Pancreas (tissue), 10 donors: ENCODE measurements around the gene MC2R. TPM values are rescaled to one million over a fixed set of nuclear protein-coding genes. Genes with fewer than 3 reads are reported as not detected.

Source experiments
- ATAC-seq, 4 donors: fragments of 200-7000 bp; cut with Tn5 transposase; one replicate each; pipeline versions ENCODE4 v1.8.0 to v1.9.1; 2020; ENCODE audit warnings: mild to moderate bottlenecking in 4 of 4, moderate library complexity in 4 of 4
- DNase-seq, 6 donors: peaks; one replicate each; pipeline ENCODE4 v3.0.0-alpha.2; 2020
- FAIRE-seq: peaks from 2 replicates; lab custom pipeline; 2012; peaks lifted over from hg19 to GRCh38; lab: Jason Lieb, UNC
- H3K27ac ChIP-seq, 4 donors: fragments of 200-600 bp; sonication (generic); 1 replicate in 3 of 4; 2 replicates in 1 of 4; pipeline versions ENCODE4 v1.5.0 to v1.8.0; 2020
- H3K27me3 ChIP-seq, 4 donors: fragments of 200-600 bp; one replicate each; pipeline ENCODE4 v1.8.0; 2021
- H3K36me3 ChIP-seq, 3 donors: fragments of 200-600 bp; sonication (generic) in 1 of 3; one replicate each; pipeline versions ENCODE4 v1.5.0 to v1.8.0; 2020 to 2021
- H3K4me1 ChIP-seq, 3 donors: fragments of 200-600 bp; one replicate each; pipeline ENCODE4 v1.8.0; 2021
- H3K4me3 ChIP-seq, 4 donors: fragments of 200-600 bp; sonication (generic) in 2 of 4; one replicate each; pipeline versions ENCODE4 v1.5.0 to v1.8.0; 2020 to 2021
- H3K9me3 ChIP-seq, 4 donors: fragments of 200-600 bp; one replicate each; pipeline ENCODE4 v1.8.0; 2021
- WGBS, 2 donors: extraction: QIAGEN DNeasy Blood & Tissue Kit; methylation state at CpG; one replicate each; pipeline ENCODE4 v1.1.7; 2013; 5-methylcytosine and 5-hydroxymethylcytosine counted together
- intact Hi-C, 3 donors: fragments of 100-400 bp; cut with DNase I; formaldehyde crosslinking; loops; one replicate each; pipeline versions ENCODE4 v1.11.1 to v1.14.2; 2022
- polyA plus RNA-seq, 2 donors: library from polyadenylated mRNA; stranded (reverse); fragments of 200-250 nt; gene quantifications; one replicate each; pipeline ENCODE4 v1.2.3, GENCODE V29; 2013
- total RNA-seq, 6 donors: library from RNA; stranded (reverse); fragmentation: NEBNext Ultra II Directional in 4 of 6; extraction: Animal tissue kit (Norgen Biotek cat#: 25700) in 4 of 6; gene quantifications; one replicate each; pipeline versions ENCODE4 v1.2.1 to v1.2.4, GENCODE V29; 2021 to 2023
- TF ChIP-seq, protein P1 (sequence below), 4 donors: fragments of 200-600 bp; sonication (generic) in 3 of 4; IDR thresholded peaks; one replicate each; pipeline versions ENCODE4 v1.5.0 to v1.8.0; 2021; ENCODE audit warnings: antibody characterized with exemption in 4 of 4
- donor health status: healthy with polysubstance abuse.
- donor health status: DM: no; HTN: no; CAD: no; lungs with moderate emphysema.
- donor health status: DM: no; HTN: no; CAD: no.
- donor health status: control.
- donor health status: control.
- donor health status: Bipolar disorder and iron deficiency.
- donor health status: DM: yes; HTN: yes; CAD: no.
- donor health status: DM: no; HTN: no; CAD: no.
- donor health status: DM: no; HTN: no; CAD: no.
- donor health status: DM: yes; HTN: yes; CAD: no.

The MC2R gene
- total and polyA plus RNA-seq, 8 donors, result not detected

DNA sequence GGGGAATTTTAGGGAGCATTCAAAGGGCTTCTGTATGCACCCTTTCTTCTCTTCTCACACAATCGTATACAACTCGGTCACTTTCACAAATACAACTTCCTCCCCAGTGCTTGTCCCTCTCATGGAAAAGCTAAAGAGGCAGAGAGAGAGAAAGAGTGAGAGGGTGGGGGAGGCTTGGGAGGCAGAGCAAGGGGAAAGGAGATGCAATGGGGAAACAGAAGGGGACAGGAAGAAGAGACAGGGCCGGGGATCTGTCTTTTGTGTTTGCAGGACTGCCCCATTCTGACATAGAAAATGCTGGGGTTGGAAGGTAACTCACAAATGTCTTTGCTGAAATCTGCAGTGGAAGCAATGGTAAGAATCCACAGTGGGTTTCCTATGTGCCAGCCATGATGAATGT is 2.1 kb upstream of the MC2R start:
- intact Hi-C loops, result loop anchor here in 1 of 3 donors (10.0 kb wide), 1 partner anchor 57 kb away; no protein-coding TSS in a partner anchor
- no peak overlapping the region for H3K4me3 ChIP-seq
- no peaks in the 10 kb centered on the region for H3K9me3 ChIP-seq
- TF ChIP-seq, protein P1, sequence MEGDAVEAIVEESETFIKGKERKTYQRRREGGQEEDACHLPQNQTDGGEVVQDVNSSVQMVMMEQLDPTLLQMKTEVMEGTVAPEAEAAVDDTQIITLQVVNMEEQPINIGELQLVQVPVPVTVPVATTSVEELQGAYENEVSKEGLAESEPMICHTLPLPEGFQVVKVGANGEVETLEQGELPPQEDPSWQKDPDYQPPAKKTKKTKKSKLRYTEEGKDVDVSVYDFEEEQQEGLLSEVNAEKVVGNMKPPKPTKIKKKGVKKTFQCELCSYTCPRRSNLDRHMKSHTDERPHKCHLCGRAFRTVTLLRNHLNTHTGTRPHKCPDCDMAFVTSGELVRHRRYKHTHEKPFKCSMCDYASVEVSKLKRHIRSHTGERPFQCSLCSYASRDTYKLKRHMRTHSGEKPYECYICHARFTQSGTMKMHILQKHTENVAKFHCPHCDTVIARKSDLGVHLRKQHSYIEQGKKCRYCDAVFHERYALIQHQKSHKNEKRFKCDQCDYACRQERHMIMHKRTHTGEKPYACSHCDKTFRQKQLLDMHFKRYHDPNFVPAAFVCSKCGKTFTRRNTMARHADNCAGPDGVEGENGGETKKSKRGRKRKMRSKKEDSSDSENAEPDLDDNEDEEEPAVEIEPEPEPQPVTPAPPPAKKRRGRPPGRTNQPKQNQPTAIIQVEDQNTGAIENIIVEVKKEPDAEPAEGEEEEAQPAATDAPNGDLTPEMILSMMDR (IDR thresholded peaks at IDR 0.05), result no peak
- WGBS, 2 donors, result 76 to 80% methylated on average over 3 of the region's 3 CpGs
- no peaks in the 10 kb centered on the region for H3K4me1 ChIP-seq
- ATAC-seq (no peak), FAIRE-seq (no peak), DNase-seq (no peak)
- no peaks in the 10 kb centered on the region for H3K36me3 ChIP-seq
- H3K27ac ChIP-seq, result no peak overlapping the region
- H3K27me3 ChIP-seq, result no peaks in the 10 kb centered on the region

DNA sequence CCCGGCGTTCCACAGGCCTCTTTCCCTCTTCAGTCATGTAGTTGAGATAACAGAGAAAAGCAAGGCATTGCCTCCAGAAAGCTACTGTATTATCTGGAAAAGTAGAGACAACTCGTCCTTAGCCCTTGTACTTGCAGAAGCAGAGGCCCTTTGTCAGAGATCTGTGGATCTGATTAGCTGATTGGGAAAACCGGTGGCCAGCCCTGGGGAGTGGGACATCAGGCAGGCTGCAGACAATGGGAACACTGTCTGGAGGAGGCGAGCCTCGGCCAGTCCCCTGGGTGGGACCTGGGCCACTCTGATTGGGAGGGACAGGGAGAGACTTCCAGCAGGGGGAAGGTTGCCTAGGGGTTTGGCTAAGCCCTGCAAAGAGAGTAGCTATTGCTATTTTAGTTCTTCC is 1.2 kb upstream of the MC2R start:
- H3K4me3 ChIP-seq, result no peak overlapping the region
- intact Hi-C loops, result loop anchor here in 1 of 3 donors (10.0 kb wide), 1 partner anchor 58 kb away; no protein-coding TSS in a partner anchor
- WGBS, 2 donors, result 46 to 53% methylated on average over 6 of the region's 6 CpGs
- DNase-seq (no peak), FAIRE-seq (no peak), ATAC-seq (no peak)
- H3K27ac ChIP-seq, result no peak overlapping the region
- TF ChIP-seq, protein P1 (IDR thresholded peaks at IDR 0.05), result no peak
- H3K9me3 ChIP-seq, result no peaks in the 10 kb centered on the region
- H3K4me1 ChIP-seq, result no peaks in the 10 kb centered on the region
- no peaks in the 10 kb centered on the region for H3K27me3 ChIP-seq
- no peaks in the 10 kb centered on the region for H3K36me3 ChIP-seq

- no peak for DNase-seq
- intact Hi-C loops, result loop anchor here in 1 of 3 donors (10.0 kb wide), 1 partner anchor 59 kb away; no protein-coding TSS in a partner anchor
- no peak for FAIRE-seq
- Histone ChIP-seq H3K4me3 (no peak overlapping the region), H3K36me3 (no peaks in the 10 kb centered on the region), H3K9me3 (no peaks in the 10 kb centered on the region), H3K27me3 (no peaks in the 10 kb centered on the region), H3K4me1 (no peaks in the 10 kb centered on the region), H3K27ac (no peak overlapping the region)
- TF ChIP-seq, protein P1 (IDR thresholded peaks at IDR 0.05), result no peak
- WGBS, 2 donors, result 30 to 43% methylated on average over 7 of the region's 7 CpGs
- ATAC-seq, result peak in 1 of 4 donors; percentile 56
Measured at GRCh38 chr18:13915995-13916431, 677 bp upstream of the MC2R start.

DNA sequence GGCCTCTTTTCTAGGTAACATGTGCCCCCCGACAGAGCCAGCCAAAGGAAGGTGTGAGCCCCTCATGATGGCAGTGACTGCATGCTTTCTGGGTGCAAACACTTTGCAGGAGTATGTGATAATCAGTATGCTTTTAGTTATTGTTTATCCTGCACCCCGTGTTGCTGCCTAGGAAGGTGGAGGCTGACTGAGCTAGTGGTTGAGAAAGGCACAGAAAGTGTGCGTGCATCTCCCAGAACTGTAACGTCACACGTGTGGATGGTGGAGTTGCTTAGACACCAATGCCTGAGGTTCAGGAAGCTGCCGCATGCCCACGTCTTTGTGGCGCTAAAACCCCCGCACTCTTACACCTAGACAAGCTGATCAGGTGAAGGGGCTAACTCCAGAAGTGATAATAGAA is 580 bp downstream of the MC2R start:
- TF ChIP-seq, protein P1 (IDR thresholded peaks at IDR 0.05), result no peak
- Histone ChIP-seq H3K9me3 (no peaks in the 10 kb centered on the region), H3K27me3 (no peaks in the 10 kb centered on the region), H3K27ac (no peak overlapping the region), H3K36me3 (no peaks in the 10 kb centered on the region), H3K4me1 (no peaks in the 10 kb centered on the region), H3K4me3 (no peak overlapping the region)
- intact Hi-C loops, result loop anchor here in 1 of 3 donors (10.0 kb wide), 1 partner anchor 60 kb away; no protein-coding TSS in a partner anchor
- 73 to 77% methylated on average over 9 of the region's 9 CpGs for WGBS, 2 donors
- FAIRE-seq, result no peak
- no peak for ATAC-seq
- DNase-seq, result no peak

GRCh38 chr18:13914170-13914569 is 1.2 kb downstream of the MC2R start:
- H3K27me3 ChIP-seq, result no peaks in the 10 kb centered on the region
- intact Hi-C loops, result loop anchor here in 1 of 3 donors (10.0 kb wide), 1 partner anchor 61 kb away; no protein-coding TSS in a partner anchor
- 87% methylated on average over 10 of the region's 10 CpGs for WGBS, 2 donors
- H3K36me3 ChIP-seq, result no peaks in the 10 kb centered on the region
- TF ChIP-seq, protein P1 (IDR thresholded peaks at IDR 0.05), result no peak
- H3K9me3 ChIP-seq, result no peaks in the 10 kb centered on the region
- no peaks in the 10 kb centered on the region for H3K4me1 ChIP-seq
- no peak for FAIRE-seq
- no peak for DNase-seq
- H3K4me3 ChIP-seq, result no peak overlapping the region
- ATAC-seq, result no peak
- no peak overlapping the region for H3K27ac ChIP-seq
